GM12878 (cell line): ENCODE measurements around the gene ACYP2. TPM values are rescaled to one million over a fixed set of nuclear protein-coding genes. Genes with fewer than 3 reads are reported as not detected.
A peak's percentile ranks its signal among the peaks of the same experiment; 100 is the strongest.

Experiments
- ATAC-seq: fragments of 200-7000 bp; cut with Tn5 transposase; 3 replicates; pipeline ENCODE4 v1.9.1; 2020; ENCODE audit warnings: mild to moderate bottlenecking, moderate library complexity
- BruUV-seq: library from RNA; stranded (reverse); fragments of 400-500 nt; replicated peaks from 2 replicates; lab custom pipeline; 2021; lab: Mats Ljungman, UMichigan
- CTCF ChIA-PET: fragments of 300-600 bp; sonication (Branson Sonifier 250); formaldehyde crosslinking; extraction: SDS; loops from one replicate; lab custom pipeline; 2021; ENCODE audit warnings: inconsistent platforms; lab: Yijun Ruan, JAX
- POLR2A ChIA-PET: fragments of 350-600 bp; formaldehyde crosslinking; extraction: SDS; loops from one replicate; lab custom pipeline; 2021; ENCODE audit warnings: inconsistent platforms; lab: Charles Lee
- RAD21 ChIA-PET: fragments of 300-600 bp; sonication (Branson Sonifier 250); formaldehyde crosslinking; loops from one replicate; lab custom pipeline; 2023; ENCODE audit warnings: antibody characterized with exemption; ENCODE audit not compliant: unreplicated experiment; lab: Charles Lee
- SMC1A ChIA-PET: fragments of 300-600 bp; sonication (Branson Sonifier 250); formaldehyde crosslinking; loops from one replicate; lab custom pipeline; 2023; ENCODE audit not compliant: unreplicated experiment, uncharacterized antibody; lab: Charles Lee
- DNase-seq: peaks from one replicate; pipeline ENCODE4 v3.0.0-alpha.2; 2011; ENCODE audit warnings: low read depth, low spot score
- FAIRE-seq: peaks from 3 replicates; lab custom pipeline; 2011; peaks lifted over from hg19 to GRCh38; lab: Jason Lieb, UNC
- H2AFZ ChIP-seq: 2 replicates; pipeline ENCODE4 v1.6.0; 2011; ENCODE audit warnings: low read depth, low read length, control low read depth; ENCODE audit not compliant: control insufficient read depth
- H3K27ac ChIP-seq: 2 replicates; pipeline ENCODE4 v1.5.1; 2011; ENCODE audit warnings: control low read depth; ENCODE audit not compliant: control insufficient read depth, insufficient read depth
- H3K27me3 ChIP-seq, 2 experiments: replicated peaks in 1 of 2; 2 replicates each; pipeline versions ENCODE4 v1.6.0 to v1.6.1; 2011; ENCODE audit warnings: low read length in 1 of 2; ENCODE audit not compliant: control insufficient read depth in 2 of 2, insufficient read depth in 2 of 2
- H3K36me3 ChIP-seq, 2 experiments: 2 replicates each; pipeline ENCODE4 v1.5.1; 2011; ENCODE audit warnings: low read length in 1 of 2; ENCODE audit not compliant: control insufficient read depth in 2 of 2, insufficient read depth in 2 of 2
- H3K4me1 ChIP-seq: 2 replicates; pipeline ENCODE4 v1.6.1; 2011; ENCODE audit warnings: mild to moderate bottlenecking, low read length, moderate library complexity, mixed read lengths; ENCODE audit not compliant: control insufficient read depth, insufficient read depth
- H3K4me2 ChIP-seq: 2 replicates; pipeline ENCODE4 v1.6.0; 2011; ENCODE audit warnings: control low read depth; ENCODE audit not compliant: control insufficient read depth, insufficient read depth
- H3K4me3 ChIP-seq: fragments of 200-600 bp; sonication (generic); 2 replicates; pipeline ENCODE4 v1.5.1; 2016
- H3K79me2 ChIP-seq: 2 replicates; pipeline ENCODE4 v1.6.0; 2011; ENCODE audit warnings: low read length; ENCODE audit not compliant: control insufficient read depth, insufficient read depth
- H3K9ac ChIP-seq: 2 replicates; pipeline ENCODE4 v1.8.0; 2011; ENCODE audit warnings: low read length, control low read depth, mixed read lengths; ENCODE audit not compliant: control insufficient read depth, insufficient read depth
- H3K9me3 ChIP-seq: replicated peaks from 3 replicates; pipeline ENCODE4 v1.5.1; 2011; ENCODE audit warnings: mild to moderate bottlenecking, low read length; ENCODE audit not compliant: control insufficient read depth, insufficient read depth
- H4K20me1 ChIP-seq: 2 replicates; pipeline ENCODE4 v1.6.0; 2011; ENCODE audit not compliant: control insufficient read depth, insufficient read depth
- LARP7 ChIP-seq: fragments of 450-650 bp; IDR thresholded peaks from 2 replicates; pipeline ENCODE4 v1.6.1; 2017; ENCODE audit warnings: mild to moderate bottlenecking
- SIN3A ChIP-seq: IDR thresholded peaks from 2 replicates; pipeline ENCODE4 v1.6.1; 2012; ENCODE audit warnings: low read depth, low read length, improper control_type of control experiment
- SPI1 ChIP-seq: IDR thresholded peaks from 2 replicates; pipeline ENCODE4 v1.6.1; 2011; ENCODE audit warnings: low read depth, mild to moderate bottlenecking, low read length, moderate library complexity, borderline replicate concordance; ENCODE audit not compliant: insufficient read depth
- USF2 ChIP-seq: IDR thresholded peaks from 2 replicates; pipeline ENCODE4 v1.6.1; 2011; ENCODE audit warnings: low read depth, low read length, improper control_type of control experiment, borderline replicate concordance
- ZNF217 ChIP-seq: fragments of 450-650 bp; IDR thresholded peaks from 2 replicates; pipeline ENCODE4 v1.6.1; 2017; ENCODE audit warnings: antibody characterized with exemption, mild to moderate bottlenecking
- WGBS: methylation state at CpG from one replicate; pipeline ENCODE4 v1.1.6; 2016; ENCODE audit warnings: low lambda C conversion rate; ENCODE audit not compliant: insufficient replicate concordance, insufficient coverage; ENCODE audit errors: missing lambda C conversion rate; 5-methylcytosine and 5-hydroxymethylcytosine counted together
- in situ Hi-C: fragments of 300-500 bp; cut with MboI; formaldehyde crosslinking; loops from 9 replicates; pipeline ENCODE4 v1.14.3; 2018; ENCODE audit warnings: mixed read lengths
- intact Hi-C: fragments of 100-400 bp; cut with micrococcal nuclease; formaldehyde crosslinking; loops from one replicate; pipeline ENCODE4 v1.14.2; 2022; ENCODE audit not compliant: unreplicated experiment
- polyA plus RNA-seq, 11 experiments: library from polyadenylated mRNA; depleted of rRNA in 4 of 11; unstranded in 6 of 11; stranded (reverse) in 5 of 11; fragments of >200 nt; fragmentation: Nextera tagmentation in 4 of 11; fragmentation: Illumina TruSeq in 1 of 11; extraction: Ambion mirVana in 4 of 11; extraction: Trizol in 1 of 11; gene quantifications; 1 replicate in 1 of 11; 2 replicates in 10 of 11; pipeline versions ENCODE4 v1.2.1 to v1.2.3, GENCODE V29; 2011 to 2016; ENCODE audit warnings: inconsistent platforms in 2 of 11, missing spikeins in 2 of 11, low read depth in 1 of 11
- total RNA-seq, 4 experiments: library from RNA; depleted of rRNA in 3 of 4; stranded (reverse); fragments of >200 nt in 3 of 4; fragmentation: Illumina TruSeq in 1 of 4; extraction: Trizol in 1 of 4; gene quantifications; 2 replicates each; pipeline versions ENCODE4 v1.2.1 to v1.2.3, GENCODE V29; 2013 to 2021
- TF ChIP-seq, protein P1 (sequence below): fragments of 450-650 bp; formaldehyde crosslinking; IDR thresholded peaks from 2 replicates; pipeline ENCODE4 v1.5.0; 2022; ENCODE audit warnings: mild to moderate bottlenecking, missing genetic modification characterization

The ACYP2 gene
- total and polyA plus RNA-seq, 10 of the 15 experiments (the other 5 are each of a cell fraction or from before 2014, with no cell fraction given) = 4.2 to 16.3 (median 9.0) TPM

DNA sequence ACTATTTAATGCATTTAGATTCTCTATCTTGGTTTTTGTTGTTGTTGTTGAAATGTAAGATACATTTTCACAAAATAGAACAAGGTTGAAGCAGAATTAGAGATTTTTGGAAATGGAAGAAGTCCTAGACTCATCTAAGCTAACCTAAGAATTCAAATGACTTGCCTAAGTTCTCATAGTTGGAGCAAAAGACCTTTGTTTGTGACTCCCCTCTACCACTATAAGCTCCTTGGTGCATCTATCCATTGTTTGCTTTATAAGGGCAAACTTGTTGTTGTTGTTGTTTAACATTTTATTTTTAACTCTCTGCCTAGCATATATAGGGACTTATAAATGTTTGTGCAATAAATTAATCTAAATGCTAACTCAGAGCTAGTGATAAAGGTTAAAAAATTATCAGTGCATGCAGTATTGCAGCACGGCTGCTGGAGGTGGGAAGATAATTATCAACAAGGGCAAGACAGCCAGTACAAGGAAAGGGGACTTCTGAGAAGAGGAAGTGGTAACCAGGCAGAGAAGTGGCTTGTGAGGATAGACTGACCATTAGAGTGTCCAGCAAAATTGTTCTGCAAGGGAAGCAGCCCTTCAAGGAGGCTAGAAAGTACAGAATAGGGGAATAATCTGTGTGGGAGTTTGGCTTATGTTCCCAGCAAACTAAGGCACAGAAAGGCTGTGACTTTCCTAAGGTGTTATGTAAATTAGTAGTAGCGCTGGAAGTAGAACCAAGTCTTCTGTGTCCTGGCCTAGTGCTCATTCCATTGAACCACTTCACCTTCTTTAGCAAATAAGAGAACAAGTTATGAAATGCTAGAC, 38.1 kb upstream of the ACYP2 start:
- H3K9me3 ChIP-seq = no peaks in the 10 kb centered on the region
- FAIRE-seq = no peak
- H3K27me3 ChIP-seq = peaks cover 0 to 3% of the 10 kb centered on the region in 2 experiments; a peak in 1 of 4 replicates
- ChIA-PET CTCF (interaction anchor here (0.6 to 1.1 kb wide), 2 partner anchors 14 to 76 kb away, joined by 3 read pairs; no protein-coding TSS in a partner anchor), RAD21 (no interaction called here), POLR2A (no interaction called here), SMC1A (interaction anchor here (0.9 to 1.4 kb wide), 2 partner anchors 21 to 22 kb away, joined by 3 to 5 read pairs; no protein-coding TSS in a partner anchor)
- no peak overlapping the region for H3K4me2 ChIP-seq
- no peaks in the 10 kb centered on the region for H4K20me1 ChIP-seq
- H3K4me3 ChIP-seq = no peak overlapping the region
- H2AFZ ChIP-seq = no peak overlapping the region
- in situ Hi-C loops (no loop called here), intact Hi-C loops (no loop called here)
- 0 out of 3 replicates have a peak, but pooled peaks have one; percentile 8 for ATAC-seq
- no peaks in the 10 kb centered on the region for H3K79me2 ChIP-seq
- DNase-seq = no peak
- no peaks in the 10 kb centered on the region; a peak in 1 of 4 replicates for H3K36me3 ChIP-seq
- H3K9ac ChIP-seq = no peak overlapping the region
- H3K27ac ChIP-seq = no peak overlapping the region
- BruUV-seq = no TSS peak
- 91% methylated on average over 2 of the region's 2 CpGs for WGBS
- peaks cover 11% of the 10 kb centered on the region for H3K4me1 ChIP-seq
- TF ChIP-seq LARP7 (no peak), SIN3A (no peak), SPI1 (peak; percentile 68; the same call in 1 of the 2 replicates), ZNF217 (no peak), USF2 (no peak)
- TF ChIP-seq, protein P1, sequence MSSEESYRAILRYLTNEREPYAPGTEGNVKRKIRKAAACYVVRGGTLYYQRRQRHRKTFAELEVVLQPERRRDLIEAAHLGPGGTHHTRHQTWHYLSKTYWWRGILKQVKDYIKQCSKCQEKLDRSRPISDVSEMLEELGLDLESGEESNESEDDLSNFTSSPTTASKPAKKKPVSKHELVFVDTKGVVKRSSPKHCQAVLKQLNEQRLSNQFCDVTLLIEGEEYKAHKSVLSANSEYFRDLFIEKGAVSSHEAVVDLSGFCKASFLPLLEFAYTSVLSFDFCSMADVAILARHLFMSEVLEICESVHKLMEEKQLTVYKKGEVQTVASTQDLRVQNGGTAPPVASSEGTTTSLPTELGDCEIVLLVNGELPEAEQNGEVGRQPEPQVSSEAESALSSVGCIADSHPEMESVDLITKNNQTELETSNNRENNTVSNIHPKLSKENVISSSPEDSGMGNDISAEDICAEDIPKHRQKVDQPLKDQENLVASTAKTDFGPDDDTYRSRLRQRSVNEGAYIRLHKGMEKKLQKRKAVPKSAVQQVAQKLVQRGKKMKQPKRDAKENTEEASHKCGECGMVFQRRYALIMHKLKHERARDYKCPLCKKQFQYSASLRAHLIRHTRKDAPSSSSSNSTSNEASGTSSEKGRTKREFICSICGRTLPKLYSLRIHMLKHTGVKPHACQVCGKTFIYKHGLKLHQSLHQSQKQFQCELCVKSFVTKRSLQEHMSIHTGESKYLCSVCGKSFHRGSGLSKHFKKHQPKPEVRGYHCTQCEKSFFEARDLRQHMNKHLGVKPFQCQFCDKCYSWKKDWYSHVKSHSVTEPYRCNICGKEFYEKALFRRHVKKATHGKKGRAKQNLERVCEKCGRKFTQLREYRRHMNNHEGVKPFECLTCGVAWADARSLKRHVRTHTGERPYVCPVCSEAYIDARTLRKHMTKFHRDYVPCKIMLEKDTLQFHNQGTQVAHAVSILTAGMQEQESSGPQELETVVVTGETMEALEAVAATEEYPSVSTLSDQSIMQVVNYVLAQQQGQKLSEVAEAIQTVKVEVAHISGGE (CRISPR knock-in tag) = no peak
